GM12878 (cell line): Measurements from ENCODE around the gene HOXC12.

Experiments used
- BRCA1 ChIP-seq: IDR thresholded peaks from 2 replicates; pipeline ENCODE4 v1.6.1; 2011; ENCODE audit warnings: low read depth, low read length, improper control_type of control experiment
- ESRRA ChIP-seq: IDR thresholded peaks from 2 replicates; pipeline ENCODE4 v1.6.1; 2012; ENCODE audit warnings: mild to moderate bottlenecking, low read length, improper control_type of control experiment
- HCFC1 ChIP-seq: fragments of 150-350 bp; IDR thresholded peaks from 2 replicates; pipeline ENCODE4 v1.6.1; 2014; ENCODE audit warnings: low read length
- JUNB ChIP-seq: IDR thresholded peaks from 2 replicates; pipeline ENCODE4 v1.6.1; 2016; ENCODE audit warnings: antibody characterized with exemption, mild to moderate bottlenecking
- MEF2B ChIP-seq: fragments of 450-650 bp; IDR thresholded peaks from 2 replicates; pipeline ENCODE4 v1.6.1; 2018; ENCODE audit warnings: mild to moderate bottlenecking, moderate library complexity; ENCODE audit not compliant: partially characterized antibody, poor library complexity, severe bottlenecking
- POLR2A ChIP-seq: IDR thresholded peaks from 2 replicates; pipeline ENCODE4 v1.6.1; 2011; ENCODE audit warnings: low read depth, mild to moderate bottlenecking, low read length
- RAD21 ChIP-seq: IDR thresholded peaks from 2 replicates; pipeline ENCODE4 v1.6.1; 2011; ENCODE audit warnings: mild to moderate bottlenecking, low read depth, low read length, moderate library complexity; ENCODE audit not compliant: insufficient read depth
- SIN3A ChIP-seq: IDR thresholded peaks from 2 replicates; pipeline ENCODE4 v1.6.1; 2012; ENCODE audit warnings: low read depth, low read length, improper control_type of control experiment
- SMAD1 ChIP-seq: fragments of 450-650 bp; IDR thresholded peaks from 2 replicates; pipeline ENCODE4 v1.6.1; 2018; ENCODE audit warnings: mild to moderate bottlenecking, low read depth; ENCODE audit not compliant: partially characterized antibody
- SMC3 ChIP-seq: IDR thresholded peaks from 2 replicates; pipeline ENCODE4 v1.6.1; 2011; ENCODE audit warnings: low read length, improper control_type of control experiment, borderline replicate concordance
- STAT1 ChIP-seq: fragments of 450-650 bp; conservative IDR thresholded peaks from 2 replicates; pipeline ENCODE4 v1.6.1; 2014; ENCODE audit warnings: antibody characterized with exemption, mild to moderate bottlenecking
- TAF1 ChIP-seq: IDR thresholded peaks from 2 replicates; pipeline ENCODE4 v1.6.1; 2011; ENCODE audit warnings: mild to moderate bottlenecking, low read depth, low read length, borderline replicate concordance
- TF ChIP-seq, protein P1 (sequence below), 3 experiments: IDR thresholded peaks in 2 of 3; conservative IDR thresholded peaks in 1 of 3; 2 replicates each; pipeline ENCODE4 v1.5.1; 2011; ENCODE audit warnings: low read depth in 3 of 3, low read length in 3 of 3, mild to moderate bottlenecking in 3 of 3, control low read depth in 2 of 3, moderate library complexity in 2 of 3, inconsistent platforms in 1 of 3, mixed read lengths in 1 of 3; ENCODE audit not compliant: control insufficient read depth in 2 of 3, insufficient read depth in 1 of 3; ENCODE audit errors: extremely low read depth in 1 of 3
- TF ChIP-seq, protein P2 (sequence below): fragments of 450-650 bp; formaldehyde crosslinking; IDR thresholded peaks from 2 replicates; pipeline ENCODE4 v1.4.0; 2020; ENCODE audit warnings: mild to moderate bottlenecking, moderate library complexity

DNA sequence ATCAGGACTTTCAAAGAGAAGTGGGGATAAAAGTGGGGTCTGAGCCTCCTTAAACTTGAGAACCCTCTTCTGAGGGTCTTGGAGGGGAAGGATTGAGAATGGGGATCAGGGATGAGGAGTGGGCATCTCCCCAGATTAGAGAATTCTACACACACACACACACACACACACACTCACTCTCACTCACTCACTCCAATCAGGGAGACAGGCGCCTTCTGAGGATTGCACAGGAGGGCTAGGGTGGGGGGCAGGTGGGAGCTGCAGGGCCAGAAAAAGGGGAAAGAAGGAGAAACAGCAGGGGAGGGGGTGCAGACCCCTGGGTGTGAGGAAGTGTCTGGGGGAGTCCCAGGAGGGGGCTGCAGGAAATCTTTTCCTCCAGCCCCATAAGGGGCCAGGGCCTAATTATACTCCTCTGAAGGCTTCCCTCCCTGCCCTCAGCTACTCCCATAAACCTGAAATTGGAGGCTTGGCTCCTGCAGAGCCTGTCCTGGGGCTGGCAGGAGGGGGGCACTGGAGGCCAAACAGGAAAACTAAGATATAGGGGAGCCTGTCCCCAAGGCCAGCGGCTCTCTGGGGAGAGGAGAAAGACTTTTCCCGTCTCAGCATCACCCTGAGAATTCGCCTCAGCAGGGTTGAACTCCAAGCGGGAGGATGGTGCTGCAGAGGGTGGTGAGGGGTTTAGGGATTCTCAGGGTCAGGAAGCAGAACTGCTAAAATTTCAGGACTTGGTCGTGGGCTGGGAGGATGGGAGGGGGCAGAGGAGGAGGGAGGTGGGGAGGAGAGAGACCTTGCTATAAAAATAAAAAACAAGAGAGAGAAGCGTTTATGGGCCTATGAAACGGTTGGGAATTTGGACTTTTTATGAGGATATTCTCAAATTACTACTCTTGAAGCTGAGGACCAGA lies 46.8 kb downstream of the HOXC12 start:
- TF ChIP-seq TAF1 (no peak), SMC3 (no peak), STAT1 (no peak), POLR2A (no peak), BRCA1 (no peak), SIN3A (no peak), SMAD1 (no peak), RAD21 (no peak), HCFC1 (no peak), JUNB (no peak), ESRRA (no peak), MEF2B (no peak)
- TF ChIP-seq, protein P1, sequence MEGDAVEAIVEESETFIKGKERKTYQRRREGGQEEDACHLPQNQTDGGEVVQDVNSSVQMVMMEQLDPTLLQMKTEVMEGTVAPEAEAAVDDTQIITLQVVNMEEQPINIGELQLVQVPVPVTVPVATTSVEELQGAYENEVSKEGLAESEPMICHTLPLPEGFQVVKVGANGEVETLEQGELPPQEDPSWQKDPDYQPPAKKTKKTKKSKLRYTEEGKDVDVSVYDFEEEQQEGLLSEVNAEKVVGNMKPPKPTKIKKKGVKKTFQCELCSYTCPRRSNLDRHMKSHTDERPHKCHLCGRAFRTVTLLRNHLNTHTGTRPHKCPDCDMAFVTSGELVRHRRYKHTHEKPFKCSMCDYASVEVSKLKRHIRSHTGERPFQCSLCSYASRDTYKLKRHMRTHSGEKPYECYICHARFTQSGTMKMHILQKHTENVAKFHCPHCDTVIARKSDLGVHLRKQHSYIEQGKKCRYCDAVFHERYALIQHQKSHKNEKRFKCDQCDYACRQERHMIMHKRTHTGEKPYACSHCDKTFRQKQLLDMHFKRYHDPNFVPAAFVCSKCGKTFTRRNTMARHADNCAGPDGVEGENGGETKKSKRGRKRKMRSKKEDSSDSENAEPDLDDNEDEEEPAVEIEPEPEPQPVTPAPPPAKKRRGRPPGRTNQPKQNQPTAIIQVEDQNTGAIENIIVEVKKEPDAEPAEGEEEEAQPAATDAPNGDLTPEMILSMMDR (IDR thresholded peaks at IDR 0.05 in 2 of 3, conservative IDR thresholded peaks at IDR 0.05 in 1 of 3; ENCODE audit: control insufficient read depth in 2 of 3, extremely low read depth in 1 of 3, insufficient read depth in 1 of 3, low read depth in 3 of 3, low read length in 3 of 3): no peak
- TF ChIP-seq, protein P2, sequence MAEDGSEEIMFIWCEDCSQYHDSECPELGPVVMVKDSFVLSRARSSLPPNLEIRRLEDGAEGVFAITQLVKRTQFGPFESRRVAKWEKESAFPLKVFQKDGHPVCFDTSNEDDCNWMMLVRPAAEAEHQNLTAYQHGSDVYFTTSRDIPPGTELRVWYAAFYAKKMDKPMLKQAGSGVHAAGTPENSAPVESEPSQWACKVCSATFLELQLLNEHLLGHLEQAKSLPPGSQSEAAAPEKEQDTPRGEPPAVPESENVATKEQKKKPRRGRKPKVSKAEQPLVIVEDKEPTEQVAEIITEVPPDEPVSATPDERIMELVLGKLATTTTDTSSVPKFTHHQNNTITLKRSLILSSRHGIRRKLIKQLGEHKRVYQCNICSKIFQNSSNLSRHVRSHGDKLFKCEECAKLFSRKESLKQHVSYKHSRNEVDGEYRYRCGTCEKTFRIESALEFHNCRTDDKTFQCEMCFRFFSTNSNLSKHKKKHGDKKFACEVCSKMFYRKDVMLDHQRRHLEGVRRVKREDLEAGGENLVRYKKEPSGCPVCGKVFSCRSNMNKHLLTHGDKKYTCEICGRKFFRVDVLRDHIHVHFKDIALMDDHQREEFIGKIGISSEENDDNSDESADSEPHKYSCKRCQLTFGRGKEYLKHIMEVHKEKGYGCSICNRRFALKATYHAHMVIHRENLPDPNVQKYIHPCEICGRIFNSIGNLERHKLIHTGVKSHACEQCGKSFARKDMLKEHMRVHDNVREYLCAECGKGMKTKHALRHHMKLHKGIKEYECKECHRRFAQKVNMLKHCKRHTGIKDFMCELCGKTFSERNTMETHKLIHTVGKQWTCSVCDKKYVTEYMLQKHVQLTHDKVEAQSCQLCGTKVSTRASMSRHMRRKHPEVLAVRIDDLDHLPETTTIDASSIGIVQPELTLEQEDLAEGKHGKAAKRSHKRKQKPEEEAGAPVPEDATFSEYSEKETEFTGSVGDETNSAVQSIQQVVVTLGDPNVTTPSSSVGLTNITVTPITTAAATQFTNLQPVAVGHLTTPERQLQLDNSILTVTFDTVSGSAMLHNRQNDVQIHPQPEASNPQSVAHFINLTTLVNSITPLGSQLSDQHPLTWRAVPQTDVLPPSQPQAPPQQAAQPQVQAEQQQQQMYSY: no peak
